ENCODE data around the gene EPHB1. TPM values are rescaled to one million over a fixed set of nuclear protein-coding genes. Genes with fewer than 3 reads are reported as not detected.

Gene EPHB1
- total RNA-seq, 4 donors from 2014 or later = 1.00 to 8.9 (median 4.5) TPM

DNA sequence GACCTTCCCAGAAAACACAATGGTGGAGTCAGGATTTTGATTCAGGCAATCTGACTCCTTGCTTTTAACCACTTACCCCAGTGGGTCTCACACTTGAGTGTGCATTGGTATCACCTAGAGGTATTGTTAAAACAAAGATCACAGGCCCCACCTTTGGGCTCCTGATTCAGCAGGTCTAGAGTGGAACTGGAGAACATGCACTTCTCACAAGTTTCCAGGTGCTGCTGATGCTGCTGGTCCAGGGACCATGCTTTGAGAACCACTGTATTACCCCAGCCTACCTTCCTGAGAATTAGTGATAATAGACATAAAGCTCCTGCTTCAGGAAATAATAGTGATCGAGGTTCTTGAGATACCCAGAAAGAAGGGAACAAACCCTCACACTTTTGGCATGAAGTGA is 466.9 kb downstream of the EPHB1 start:
- H3K9me3 ChIP-seq = no peaks in the 10 kb centered on the region
- TF ChIP-seq, protein P1, sequence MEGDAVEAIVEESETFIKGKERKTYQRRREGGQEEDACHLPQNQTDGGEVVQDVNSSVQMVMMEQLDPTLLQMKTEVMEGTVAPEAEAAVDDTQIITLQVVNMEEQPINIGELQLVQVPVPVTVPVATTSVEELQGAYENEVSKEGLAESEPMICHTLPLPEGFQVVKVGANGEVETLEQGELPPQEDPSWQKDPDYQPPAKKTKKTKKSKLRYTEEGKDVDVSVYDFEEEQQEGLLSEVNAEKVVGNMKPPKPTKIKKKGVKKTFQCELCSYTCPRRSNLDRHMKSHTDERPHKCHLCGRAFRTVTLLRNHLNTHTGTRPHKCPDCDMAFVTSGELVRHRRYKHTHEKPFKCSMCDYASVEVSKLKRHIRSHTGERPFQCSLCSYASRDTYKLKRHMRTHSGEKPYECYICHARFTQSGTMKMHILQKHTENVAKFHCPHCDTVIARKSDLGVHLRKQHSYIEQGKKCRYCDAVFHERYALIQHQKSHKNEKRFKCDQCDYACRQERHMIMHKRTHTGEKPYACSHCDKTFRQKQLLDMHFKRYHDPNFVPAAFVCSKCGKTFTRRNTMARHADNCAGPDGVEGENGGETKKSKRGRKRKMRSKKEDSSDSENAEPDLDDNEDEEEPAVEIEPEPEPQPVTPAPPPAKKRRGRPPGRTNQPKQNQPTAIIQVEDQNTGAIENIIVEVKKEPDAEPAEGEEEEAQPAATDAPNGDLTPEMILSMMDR (IDR thresholded peaks at IDR 0.05 in 4 of 5, conservative IDR thresholded peaks at IDR 0.05 in 1 of 5) = no peak
- TF ChIP-seq POLR2A (IDR thresholded peaks at IDR 0.05) = no peak
- H3K4me1 ChIP-seq = no peaks in the 10 kb centered on the region
- intact Hi-C loops (cut with DNase I; ENCODE audit: low total_unique reads) (no loop called here), in situ Hi-C loops (cut with MboI; ENCODE audit: low sequenced_read_pairs in 4 of 4) (no loop called here)
- no peaks in the 10 kb centered on the region for H3K27me3 ChIP-seq
- H3K4me3 ChIP-seq = no peak overlapping the region
- DNase-seq = no peak
- no peak for ATAC-seq
- H3K27ac ChIP-seq = no peak overlapping the region
- H3K36me3 ChIP-seq = no peaks in the 10 kb centered on the region

DNA sequence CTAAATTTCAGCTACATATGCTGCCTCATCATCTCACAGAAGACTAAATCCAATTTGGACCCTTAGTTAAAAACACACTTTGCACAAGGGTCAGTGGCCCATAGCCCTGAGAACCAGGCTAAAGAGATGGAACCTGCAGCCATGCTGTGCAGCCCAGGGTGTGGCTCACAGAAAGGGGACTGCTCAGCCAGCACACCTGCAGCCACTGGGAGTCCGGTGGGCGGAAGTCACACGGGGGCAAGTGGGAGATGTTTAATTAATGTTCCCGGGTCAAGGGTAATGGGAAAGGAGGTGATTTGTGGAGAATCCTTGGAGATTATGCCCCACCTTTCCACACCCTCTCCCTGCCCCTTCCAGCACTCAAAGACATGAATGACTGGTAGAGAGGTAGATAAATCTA is 467.4 kb downstream of the EPHB1 start:
- no peaks in the 10 kb centered on the region for H3K9me3 ChIP-seq
- DNase-seq (no peak), ATAC-seq (no peak)
- intact Hi-C loops (cut with DNase I; ENCODE audit: low total_unique reads) (no loop called here), in situ Hi-C loops (cut with MboI; ENCODE audit: low sequenced_read_pairs in 4 of 4) (no loop called here)
- no peak overlapping the region for H3K27ac ChIP-seq
- no peaks in the 10 kb centered on the region for H3K27me3 ChIP-seq
- no peak overlapping the region for H3K4me3 ChIP-seq
- peaks cover 2 to 3% of the 10 kb centered on the region in 2 donors for H3K4me1 ChIP-seq
- no peak for TF ChIP-seq POLR2A (IDR thresholded peaks at IDR 0.05)
- TF ChIP-seq, protein P1 (IDR thresholded peaks at IDR 0.05 in 4 of 5, conservative IDR thresholded peaks at IDR 0.05 in 1 of 5) = no peak
- H3K36me3 ChIP-seq = no peaks in the 10 kb centered on the region

DNA sequence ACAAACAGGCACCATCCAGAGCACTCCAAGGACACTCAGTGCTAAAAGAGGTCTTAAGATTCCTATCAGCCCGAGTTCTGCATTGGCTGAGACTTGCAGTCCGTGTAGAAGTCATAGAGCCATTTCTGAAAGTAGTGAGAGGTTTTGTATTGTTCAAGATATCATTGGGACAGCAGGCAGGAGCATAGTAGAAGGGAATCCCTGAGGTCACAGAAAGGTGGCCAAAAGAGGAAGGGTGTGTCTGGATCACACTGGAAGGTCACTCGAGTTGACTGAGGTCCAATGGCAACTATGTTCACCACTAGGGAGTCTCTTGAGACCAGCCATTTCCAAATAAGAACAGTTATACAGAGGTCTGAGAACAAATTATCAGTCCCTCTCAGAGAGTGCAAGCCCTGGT is 468.3 kb downstream of the EPHB1 start:
- in situ Hi-C loops (cut with MboI; ENCODE audit: low sequenced_read_pairs in 4 of 4) (no loop called here), intact Hi-C loops (cut with DNase I; ENCODE audit: low total_unique reads) (no loop called here)
- H3K27me3 ChIP-seq = no peaks in the 10 kb centered on the region
- no peaks in the 10 kb centered on the region for H3K9me3 ChIP-seq
- ATAC-seq (no peak), DNase-seq (no peak)
- TF ChIP-seq POLR2A (IDR thresholded peaks at IDR 0.05) = no peak
- TF ChIP-seq, protein P1 (IDR thresholded peaks at IDR 0.05 in 4 of 5, conservative IDR thresholded peaks at IDR 0.05 in 1 of 5) = no peak
- no peaks in the 10 kb centered on the region for H3K36me3 ChIP-seq
- no peak overlapping the region for H3K27ac ChIP-seq
- peaks cover 7% of the 10 kb centered on the region in 2 donors for H3K4me1 ChIP-seq
- H3K4me3 ChIP-seq = no peak overlapping the region

DNA sequence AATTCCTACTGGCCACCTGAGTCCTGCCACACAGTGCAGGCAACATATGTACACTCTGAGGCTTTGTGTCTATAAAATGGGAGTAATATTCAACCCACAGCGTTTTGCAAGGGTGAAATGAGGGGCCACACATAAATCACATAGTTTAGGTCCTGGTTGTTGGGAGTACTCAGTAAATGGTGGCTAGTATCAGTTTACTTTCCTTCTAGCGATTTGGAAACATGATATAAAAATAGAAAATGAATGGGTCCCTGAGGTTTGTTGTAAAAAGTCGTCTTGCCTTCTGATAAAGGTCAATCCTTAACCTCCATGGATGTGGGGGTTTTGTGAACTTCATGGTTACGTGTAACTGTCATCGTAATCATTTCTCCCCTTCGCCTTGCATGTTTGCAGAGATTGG is 472.4 kb downstream of the EPHB1 start:
- intact Hi-C loops (cut with DNase I; ENCODE audit: low total_unique reads) (no loop called here), in situ Hi-C loops (cut with MboI; ENCODE audit: low sequenced_read_pairs in 4 of 4) (no loop called here)
- Histone ChIP-seq H3K4me1 (peaks cover 13 to 14% of the 10 kb centered on the region in 2 donors), H3K36me3 (no peaks in the 10 kb centered on the region), H3K27ac (no peak overlapping the region), H3K27me3 (no peaks in the 10 kb centered on the region), H3K9me3 (no peaks in the 10 kb centered on the region), H3K4me3 (no peak overlapping the region)
- TF ChIP-seq, protein P1 (IDR thresholded peaks at IDR 0.05 in 4 of 5, conservative IDR thresholded peaks at IDR 0.05 in 1 of 5) = no peak
- TF ChIP-seq POLR2A (IDR thresholded peaks at IDR 0.05) = no peak
- DNase-seq (no peak), ATAC-seq (peak; percentile 61 to 63)

DNA sequence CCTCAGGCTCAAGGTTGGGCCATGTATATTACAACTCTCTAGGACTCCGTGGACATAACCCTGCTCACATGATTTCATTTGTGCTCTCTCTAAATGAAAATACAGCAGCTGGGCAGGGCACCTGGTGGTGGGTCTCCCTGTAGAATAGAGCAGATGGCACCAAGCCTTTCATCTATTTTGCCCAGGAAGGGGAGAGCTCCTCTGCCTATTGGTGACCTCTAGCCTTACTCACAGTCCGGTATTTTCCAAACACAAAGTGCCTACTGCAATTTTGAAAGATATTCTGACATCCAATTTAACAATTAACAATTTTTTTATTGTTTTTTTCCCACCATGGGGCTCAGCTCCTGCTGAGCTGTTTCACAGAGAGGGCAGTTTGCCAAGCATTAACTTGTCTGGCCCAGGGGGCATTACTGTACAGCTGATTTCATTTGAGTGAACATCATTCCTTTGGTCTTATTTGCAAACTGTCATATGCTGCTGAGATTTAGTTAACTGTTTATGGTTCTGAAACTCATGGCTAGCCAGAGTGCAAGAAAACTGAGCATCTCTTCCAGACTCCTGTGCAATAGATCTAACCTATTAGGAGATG is 474.0 kb downstream of the EPHB1 start:
- in situ Hi-C loops (cut with MboI; ENCODE audit: low sequenced_read_pairs in 4 of 4) = no loop called here
- Histone ChIP-seq H3K27me3 (no peaks in the 10 kb centered on the region), H3K9me3 (no peaks in the 10 kb centered on the region), H3K36me3 (no peaks in the 10 kb centered on the region), H3K4me3 (no peak overlapping the region), H3K27ac (no peak overlapping the region), H3K4me1 (peaks cover 13 to 14% of the 10 kb centered on the region in 2 donors)
- ATAC-seq (no peak), DNase-seq (no peak)
- TF ChIP-seq POLR2A (IDR thresholded peaks at IDR 0.05) = no peak
- TF ChIP-seq, protein P1 (IDR thresholded peaks at IDR 0.05 in 4 of 5, conservative IDR thresholded peaks at IDR 0.05 in 1 of 5) = no peak
- intact Hi-C loops (cut with DNase I; ENCODE audit: low total_unique reads) = no loop called here
